Astrocyte (in vitro differentiated cells and primary cell): ENCODE data around the gene SBF2. TPM values are rescaled to one million over a fixed set of nuclear protein-coding genes. Genes with fewer than 3 reads are reported as not detected.
"Not testable (repeated sequence)": the region's sequence is repeated elsewhere in the genome, so short reads cannot be mapped to it uniquely, and the experiment has no call there.

Source experiments
- DNase-seq: peaks from one replicate; pipeline ENCODE4 v3.0.0-alpha.2; 2010; ENCODE audit warnings: low read depth
- FAIRE-seq: peaks from 2 replicates; lab custom pipeline; 2011; peaks lifted over from hg19 to GRCh38; lab: Jason Lieb, UNC
- H2AFZ ChIP-seq: 2 replicates; pipeline ENCODE4 v1.6.0; 2012; ENCODE audit warnings: low read depth, low read length, inconsistent platforms
- H3K27ac ChIP-seq: 2 replicates; pipeline ENCODE4 v1.5.1; 2011; ENCODE audit warnings: low read depth, low read length, inconsistent platforms
- H3K27me3 ChIP-seq: 2 replicates; pipeline ENCODE4 v1.6.0; 2011; ENCODE audit warnings: low read length, inconsistent platforms; ENCODE audit not compliant: insufficient read depth
- H3K36me3 ChIP-seq: 2 replicates; pipeline ENCODE4 v1.5.1; 2011; ENCODE audit warnings: low read length, inconsistent platforms; ENCODE audit not compliant: insufficient read depth
- H3K4me1 ChIP-seq: 2 replicates; pipeline ENCODE4 v1.5.1; 2011; ENCODE audit warnings: low read length, inconsistent platforms; ENCODE audit not compliant: insufficient read depth
- H3K4me2 ChIP-seq: 2 replicates; pipeline ENCODE4 v1.6.0; 2012; ENCODE audit warnings: low read length, inconsistent platforms
- H3K4me3 ChIP-seq: 2 replicates; pipeline ENCODE4 v1.5.1; 2011; ENCODE audit warnings: low read depth, mild to moderate bottlenecking, low read length, inconsistent platforms; ENCODE audit not compliant: insufficient read depth
- H3K79me2 ChIP-seq: 2 replicates; pipeline ENCODE4 v1.6.0; 2012; ENCODE audit warnings: mild to moderate bottlenecking, low read length, inconsistent platforms; ENCODE audit not compliant: insufficient read depth
- H3K9ac ChIP-seq: 2 replicates; pipeline ENCODE4 v1.6.0; 2012; ENCODE audit warnings: mild to moderate bottlenecking, low read length, inconsistent platforms
- H3K9me3 ChIP-seq: 2 replicates; pipeline ENCODE4 v1.5.1; 2012; ENCODE audit warnings: low read depth, mild to moderate bottlenecking, low read length, inconsistent platforms; ENCODE audit not compliant: insufficient read depth
- H4K20me1 ChIP-seq: 2 replicates; pipeline ENCODE4 v1.6.0; 2012; ENCODE audit warnings: low read length, inconsistent platforms; ENCODE audit not compliant: insufficient read depth
- H3K27ac Mint-ChIP-seq: one replicate; pipeline ENCODE4 v1.8.0; 2021; ENCODE audit warnings: mild to moderate bottlenecking, mixed read lengths; ENCODE audit not compliant: unreplicated experiment
- H3K27me3 Mint-ChIP-seq: one replicate; pipeline ENCODE4 v1.8.0; 2021; ENCODE audit warnings: low read depth, mixed read lengths; ENCODE audit not compliant: unreplicated experiment
- H3K36me3 Mint-ChIP-seq: one replicate; pipeline ENCODE4 v1.8.0; 2021; ENCODE audit warnings: low read depth, mixed read lengths; ENCODE audit not compliant: unreplicated experiment
- H3K4me1 Mint-ChIP-seq: one replicate; pipeline ENCODE4 v1.8.0; 2021; ENCODE audit warnings: low read depth, mixed read lengths; ENCODE audit not compliant: unreplicated experiment
- H3K4me3 Mint-ChIP-seq: one replicate; pipeline ENCODE4 v1.8.0; 2021; ENCODE audit warnings: mild to moderate bottlenecking, moderate library complexity, mixed read lengths; ENCODE audit not compliant: unreplicated experiment
- H3K9me3 Mint-ChIP-seq: one replicate; pipeline ENCODE4 v1.8.0; 2021; ENCODE audit warnings: mild to moderate bottlenecking, mixed read lengths; ENCODE audit not compliant: unreplicated experiment
- EZH2 ChIP-seq: IDR thresholded peaks from 2 replicates; pipeline ENCODE4 v1.6.1; 2012; ENCODE audit warnings: mild to moderate bottlenecking, low read length, inconsistent platforms; ENCODE audit not compliant: insufficient read depth
- total RNA-seq: library from RNA; stranded (reverse); gene quantifications from 2 replicates; pipeline ENCODE4 v1.2.1, GENCODE V29; 2021
- TF ChIP-seq, protein P1 (sequence below): IDR thresholded peaks from 2 replicates; pipeline ENCODE4 v1.5.1; 2011; ENCODE audit warnings: low read depth, mild to moderate bottlenecking, inconsistent platforms, low read length, moderate library complexity; ENCODE audit not compliant: insufficient read depth

SBF2 gene
- total RNA-seq, 1 donor from 2014 or later: 50.0 TPM

GRCh38 chr11:10139656-10140055 is 154.4 kb downstream of the SBF2 start:
- Histone ChIP-seq H3K9ac (no peak overlapping the region), H3K36me3 (no peaks in the 10 kb centered on the region), H3K79me2 (peaks cover 4% of the 10 kb centered on the region), H3K27me3 (no peaks in the 10 kb centered on the region), H3K9me3 (no peaks in the 10 kb centered on the region), H3K4me1 (peaks cover 11% of the 10 kb centered on the region), H2AFZ (no peak overlapping the region), H3K27ac (no peak overlapping the region), H3K4me2 (peak overlapping the region; percentile 13), H3K4me3 (no peak overlapping the region), H4K20me1 (no peaks in the 10 kb centered on the region)
- Mint-ChIP-seq H3K9me3 (peaks cover 1% of the 10 kb centered on the region), H3K27ac (no peak overlapping the region), H3K27me3 (no peaks in the 10 kb centered on the region), H3K36me3 (no peaks in the 10 kb centered on the region), H3K4me3 (no peak overlapping the region), H3K4me1 (peaks cover 12% of the 10 kb centered on the region)
- TF ChIP-seq, protein P1, sequence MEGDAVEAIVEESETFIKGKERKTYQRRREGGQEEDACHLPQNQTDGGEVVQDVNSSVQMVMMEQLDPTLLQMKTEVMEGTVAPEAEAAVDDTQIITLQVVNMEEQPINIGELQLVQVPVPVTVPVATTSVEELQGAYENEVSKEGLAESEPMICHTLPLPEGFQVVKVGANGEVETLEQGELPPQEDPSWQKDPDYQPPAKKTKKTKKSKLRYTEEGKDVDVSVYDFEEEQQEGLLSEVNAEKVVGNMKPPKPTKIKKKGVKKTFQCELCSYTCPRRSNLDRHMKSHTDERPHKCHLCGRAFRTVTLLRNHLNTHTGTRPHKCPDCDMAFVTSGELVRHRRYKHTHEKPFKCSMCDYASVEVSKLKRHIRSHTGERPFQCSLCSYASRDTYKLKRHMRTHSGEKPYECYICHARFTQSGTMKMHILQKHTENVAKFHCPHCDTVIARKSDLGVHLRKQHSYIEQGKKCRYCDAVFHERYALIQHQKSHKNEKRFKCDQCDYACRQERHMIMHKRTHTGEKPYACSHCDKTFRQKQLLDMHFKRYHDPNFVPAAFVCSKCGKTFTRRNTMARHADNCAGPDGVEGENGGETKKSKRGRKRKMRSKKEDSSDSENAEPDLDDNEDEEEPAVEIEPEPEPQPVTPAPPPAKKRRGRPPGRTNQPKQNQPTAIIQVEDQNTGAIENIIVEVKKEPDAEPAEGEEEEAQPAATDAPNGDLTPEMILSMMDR: no peak
- no peak for TF ChIP-seq EZH2
- no peak for FAIRE-seq
- DNase-seq: peak; percentile 89

- Histone ChIP-seq H3K4me1 (peaks cover 11% of the 10 kb centered on the region), H2AFZ (no peak overlapping the region), H3K27me3 (no peaks in the 10 kb centered on the region), H3K9ac (no peak overlapping the region), H3K36me3 (no peaks in the 10 kb centered on the region), H4K20me1 (no peaks in the 10 kb centered on the region), H3K9me3 (no peaks in the 10 kb centered on the region), H3K4me3 (no peak overlapping the region), H3K79me2 (peaks cover 4% of the 10 kb centered on the region), H3K27ac (peak overlapping the region; percentile 3), H3K4me2 (peak overlapping the region; percentile 1)
- peaks cover 4% of the 10 kb centered on the region for H3K36me3 Mint-ChIP-seq
- H3K4me3 Mint-ChIP-seq: no peak overlapping the region
- H3K27ac Mint-ChIP-seq: no peak overlapping the region
- no peak for FAIRE-seq
- H3K4me1 Mint-ChIP-seq: peaks cover 12% of the 10 kb centered on the region
- no peak for DNase-seq
- no peaks in the 10 kb centered on the region for H3K27me3 Mint-ChIP-seq
- no peak for TF ChIP-seq EZH2
- TF ChIP-seq, protein P1: no peak
- H3K9me3 Mint-ChIP-seq: peaks cover 1% of the 10 kb centered on the region
These were observed 154.9 kb downstream of the SBF2 start for GRCh38 chr11:10139143-10139542.

GRCh38 chr11:10134975-10135481 is 159.0 kb downstream of the SBF2 start:
- Mint-ChIP-seq H3K27me3 (no peaks in the 10 kb centered on the region), H3K27ac (no peak overlapping the region), H3K36me3 (peaks cover 14% of the 10 kb centered on the region), H3K4me1 (peaks cover 8% of the 10 kb centered on the region), H3K9me3 (peaks cover 3% of the 10 kb centered on the region), H3K4me3 (no peak overlapping the region)
- no peak overlapping the region for H3K27ac ChIP-seq
- no peaks in the 10 kb centered on the region for H3K9me3 ChIP-seq
- no peak overlapping the region for H2AFZ ChIP-seq
- DNase-seq (no peak), FAIRE-seq (no peak)
- peaks cover 8% of the 10 kb centered on the region for H3K4me1 ChIP-seq
- H3K4me2 ChIP-seq: no peak overlapping the region
- H3K36me3 ChIP-seq: no peaks in the 10 kb centered on the region
- H3K4me3 ChIP-seq: no peak overlapping the region
- no peaks in the 10 kb centered on the region for H3K27me3 ChIP-seq
- H3K79me2 ChIP-seq: no peaks in the 10 kb centered on the region
- TF ChIP-seq, protein P1: no peak
- no peak for TF ChIP-seq EZH2
- H4K20me1 ChIP-seq: no peaks in the 10 kb centered on the region
- H3K9ac ChIP-seq: no peak overlapping the region

DNA sequence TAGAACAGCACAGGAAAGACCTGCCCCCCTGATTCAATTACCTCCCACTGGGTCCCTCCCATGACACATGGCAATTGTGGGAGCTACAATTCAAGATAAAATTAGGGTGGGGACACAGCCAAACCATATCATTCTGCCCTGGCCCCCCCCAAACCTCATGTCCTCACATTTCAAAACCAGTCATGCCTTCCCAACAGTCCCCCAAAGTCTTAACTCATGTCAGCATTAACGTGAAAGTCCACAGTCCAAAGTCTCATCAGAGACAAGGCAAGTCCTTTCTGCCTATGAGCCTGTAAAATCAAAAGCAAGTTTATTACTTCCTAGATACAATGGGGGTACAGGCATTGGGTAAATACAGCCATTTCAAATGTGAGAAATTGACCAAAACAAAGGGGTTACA is 159.8 kb downstream of the SBF2 start:
- not testable (repeated sequence) for H3K9me3 Mint-ChIP-seq, H2AFZ ChIP-seq, FAIRE-seq, H3K9ac ChIP-seq, H3K27me3 ChIP-seq, H3K27me3 Mint-ChIP-seq, H3K4me2 ChIP-seq, H3K9me3 ChIP-seq, H3K36me3 ChIP-seq, H4K20me1 ChIP-seq, H3K27ac Mint-ChIP-seq, H3K4me3 Mint-ChIP-seq, H3K4me1 ChIP-seq, H3K79me2 ChIP-seq, H3K27ac ChIP-seq, H3K4me3 ChIP-seq, H3K4me1 Mint-ChIP-seq, DNase-seq
- H3K36me3 Mint-ChIP-seq: peaks cover 14% of the 10 kb centered on the region
